Stimulated activated CD8-positive, alpha-beta memory T cell treated with anti-CD3 and anti-CD28 coated beads, Interleukin-15, amount 100 ng/mL, for 1 hour (primary cell): Measurements from ENCODE around the gene ZYX.
"Not testable (repeated sequence)": the region's sequence is repeated elsewhere in the genome, so short reads cannot be mapped to it uniquely, and the experiment has no call there.

ENCODE experiments used
- DNase-seq: peaks from one replicate; pipeline ENCODE4 v3.0.0-alpha.2; 2020; ENCODE audit warnings: low read depth

ZYX gene

DNA sequence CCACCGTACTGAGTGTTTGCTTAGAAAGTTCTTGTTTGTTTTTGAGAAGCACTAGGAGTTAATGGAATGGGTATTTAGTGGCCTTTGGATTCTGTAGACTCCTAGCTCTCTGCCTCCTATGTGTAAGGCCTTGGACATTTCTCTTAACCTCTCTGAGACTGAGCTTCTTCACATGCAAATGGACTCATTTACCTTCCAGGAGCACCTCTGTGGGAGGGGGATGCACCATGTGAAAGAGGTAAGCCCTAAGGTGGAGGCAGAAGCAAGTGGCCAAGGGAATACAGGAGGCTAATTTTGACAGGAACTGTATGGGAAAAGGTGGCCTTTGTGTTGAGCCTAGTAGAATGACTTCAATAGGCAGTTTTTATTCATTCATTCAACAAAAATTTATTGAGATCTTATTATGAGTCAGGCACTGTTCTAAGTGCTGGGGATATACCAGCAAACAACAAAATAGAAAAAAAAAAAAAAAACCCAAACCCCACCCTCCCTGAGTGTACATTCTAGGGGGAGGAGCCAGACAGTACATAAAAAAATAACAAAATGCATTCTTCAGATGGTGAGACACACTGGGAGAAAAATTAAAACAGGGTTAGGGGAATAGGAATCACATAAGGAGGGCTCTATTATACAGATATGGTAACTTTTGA, 36.7 kb downstream of the ZYX start:
- no peak for DNase-seq

DNA sequence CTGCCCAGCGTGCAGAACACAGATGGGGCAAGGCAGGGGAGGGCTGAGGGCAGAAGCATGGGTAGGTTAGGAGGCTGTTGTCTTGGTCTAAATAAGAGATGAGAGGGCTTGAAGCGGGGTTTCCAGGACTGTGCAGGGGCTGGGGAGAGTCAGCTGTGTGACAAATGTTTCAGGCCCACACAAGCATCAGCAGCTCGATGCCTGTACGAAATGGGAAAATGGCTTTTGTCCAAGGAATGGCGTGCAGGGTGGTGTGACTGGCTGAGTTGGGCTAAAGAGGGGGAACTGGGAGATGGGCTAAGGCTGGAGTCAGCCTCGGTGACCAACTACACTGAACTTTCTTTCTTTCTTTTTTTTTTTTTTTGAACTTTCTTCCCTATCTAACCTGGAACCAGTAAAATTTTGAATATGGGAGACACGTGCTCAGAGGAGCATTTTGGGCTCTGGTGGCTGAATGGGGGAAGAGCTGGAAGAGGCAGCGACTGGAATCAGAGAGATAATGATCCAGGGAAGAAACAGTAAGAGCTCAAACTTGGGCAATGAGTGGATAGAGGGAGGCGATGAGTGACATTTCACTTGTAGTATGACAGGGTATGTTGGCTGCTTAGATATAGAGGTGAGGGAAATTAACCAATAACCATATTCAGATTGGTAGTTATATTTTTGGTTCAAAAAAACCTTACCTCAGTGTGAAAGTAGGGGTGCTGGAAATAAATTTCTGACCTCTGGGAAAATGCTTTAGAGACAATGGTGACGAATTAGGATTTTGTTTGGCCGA, 37.7 kb downstream of the ZYX start:
- DNase-seq: no peak

GRCh38 chr7:143419880-143420279, 38.7 kb downstream of the ZYX start:
- no peak for DNase-seq

- not testable (repeated sequence) for DNase-seq
Observed at GRCh38 chr7:143420624-143421023, 39.5 kb downstream of the ZYX start.

GRCh38 chr7:143422033-143422432, 40.9 kb downstream of the ZYX start:
- no peak for DNase-seq

GRCh38 chr7:143424476-143424875, 43.3 kb downstream of the ZYX start:
- DNase-seq: not testable (repeated sequence)

DNA sequence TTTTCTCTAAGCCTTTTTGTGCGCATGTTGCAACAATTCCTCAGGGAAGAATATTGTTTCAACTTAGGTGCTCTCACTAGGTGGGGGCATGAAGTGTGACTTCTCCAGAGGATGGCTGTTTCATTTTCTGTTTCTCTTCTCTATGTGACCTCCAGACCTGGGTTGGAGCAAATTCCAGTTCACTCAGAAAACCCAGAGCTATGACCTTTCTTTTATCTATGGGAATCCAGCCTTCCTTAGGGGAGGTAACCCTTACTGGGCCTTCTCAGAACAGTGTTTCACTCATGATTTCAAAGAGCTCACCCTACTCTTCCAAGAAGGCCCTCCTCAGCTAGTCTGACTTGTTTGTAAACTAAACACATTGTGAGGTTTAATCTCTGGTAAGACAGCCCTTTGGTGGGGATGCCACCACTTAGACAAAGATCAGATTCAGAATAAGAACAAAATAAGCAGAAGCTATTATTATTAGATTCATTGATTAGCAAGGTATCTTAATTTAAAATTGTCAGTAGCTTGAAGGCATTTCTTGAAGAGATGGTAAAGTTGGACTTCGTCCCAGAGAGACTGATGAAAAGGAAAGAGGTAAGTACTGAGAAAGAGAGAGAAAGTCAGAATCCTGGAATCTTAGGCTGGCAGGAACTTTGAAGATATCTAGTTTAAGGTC, 45.5 kb downstream of the ZYX start:
- DNase-seq: no peak

GRCh38 chr7:143429770-143430698, 48.9 kb downstream of the ZYX start:
- DNase-seq: no peak

GRCh38 chr7:143431109-143431508, 50.0 kb downstream of the ZYX start:
- DNase-seq: no peak

DNA sequence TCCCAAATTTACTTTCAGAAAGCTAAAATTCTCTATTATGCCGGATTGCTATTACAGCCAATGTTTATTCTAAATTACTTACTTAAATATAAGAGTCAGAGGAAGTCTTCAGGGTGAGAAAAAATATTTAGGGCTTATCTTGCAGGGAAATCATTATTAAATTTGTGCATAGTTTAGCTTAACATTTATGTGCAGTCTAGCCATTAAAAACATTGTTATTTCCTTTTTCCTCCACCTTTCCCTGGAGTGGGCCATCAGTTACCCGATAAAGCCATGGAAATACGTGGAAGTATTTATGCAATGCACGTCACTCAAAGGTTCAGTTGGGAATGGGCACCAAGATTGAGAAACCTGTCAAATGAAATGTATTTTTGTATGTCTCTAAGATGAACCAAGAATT, 52.6 kb downstream of the ZYX start:
- DNase-seq: no peak

- no peak for DNase-seq
Observed at GRCh38 chr7:143434660-143435059, 53.5 kb downstream of the ZYX start.

GRCh38 chr7:143435266-143435665, 54.1 kb downstream of the ZYX start:
- DNase-seq: no peak

DNA sequence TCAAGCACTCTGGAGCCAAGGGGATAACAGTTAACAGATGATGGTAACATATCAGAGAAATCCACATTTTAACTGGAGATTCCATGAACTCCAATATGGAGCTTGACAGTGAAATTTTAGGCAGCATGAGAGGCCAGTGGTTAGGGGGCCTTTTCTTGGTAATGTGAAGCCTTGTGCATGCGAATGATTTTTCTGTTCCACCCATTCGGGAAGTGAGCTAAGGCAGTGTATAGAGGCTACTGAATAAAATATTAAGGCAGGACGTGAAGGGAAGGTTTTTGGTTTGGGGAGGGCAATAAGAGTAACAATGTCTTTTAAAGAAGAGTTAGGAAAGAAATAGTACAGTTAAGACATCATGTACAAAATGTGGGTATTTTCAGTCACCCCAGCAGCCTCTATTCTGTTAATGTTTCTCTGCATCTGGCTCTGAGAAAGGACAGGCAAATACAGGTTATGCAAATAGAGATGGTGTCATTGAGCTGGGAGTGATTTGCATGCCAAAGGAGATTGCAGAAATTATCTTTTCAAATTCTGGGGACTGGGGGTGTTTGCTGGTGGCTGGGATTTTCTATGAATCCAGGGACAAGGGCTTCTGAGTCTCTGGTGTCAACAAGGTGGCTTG, 55.3 kb downstream of the ZYX start:
- DNase-seq: no peak

- DNase-seq: no peak
Observed at GRCh38 chr7:143437578-143437977, 56.4 kb downstream of the ZYX start.

GRCh38 chr7:143439866-143440265, 58.7 kb downstream of the ZYX start:
- DNase-seq: no peak
